Psoas muscle (tissue), 8 donors: ENCODE results near the gene RIPOR3. TPM values are rescaled to one million over a fixed set of nuclear protein-coding genes. Genes with fewer than 3 reads are reported as not detected.
"Not testable (repeated sequence)": the region's sequence is repeated elsewhere in the genome, so short reads cannot be mapped to it uniquely, and the experiment has no call there.

Experiments used
- ATAC-seq, 4 donors: fragments of 200-7000 bp; cut with Tn5 transposase; one replicate each; pipeline ENCODE4 v1.9.1; 2020; ENCODE audit warnings: moderate library complexity in 3 of 4, mild to moderate bottlenecking in 2 of 4
- DNase-seq, 2 donors: peaks; one replicate each; pipeline ENCODE4 v3.0.0-alpha.2; 2020
- H3K27ac ChIP-seq: fragments of 200-600 bp; one replicate; pipeline ENCODE4 v1.8.0; 2022
- H3K27me3 ChIP-seq, 3 donors: fragments of 200-600 bp in 1 of 3; one replicate each; pipeline versions ENCODE4 v1.6.1 to v1.8.0; 2013 to 2022; ENCODE audit warnings: low read length in 2 of 3, mild to moderate bottlenecking in 2 of 3, moderate library complexity in 1 of 3; ENCODE audit not compliant: insufficient read depth in 3 of 3
- H3K36me3 ChIP-seq, 2 donors: fragments of 200-600 bp in 1 of 2; one replicate each; pipeline versions ENCODE4 v1.6.1 to v1.8.0; 2013 to 2022; ENCODE audit warnings: low read depth in 1 of 2, mild to moderate bottlenecking in 1 of 2, moderate library complexity in 1 of 2; ENCODE audit not compliant: insufficient read depth in 1 of 2
- H3K4me1 ChIP-seq: fragments of 200-600 bp; one replicate; pipeline ENCODE4 v1.8.0; 2022
- H3K4me3 ChIP-seq: fragments of 200-600 bp; one replicate; pipeline ENCODE4 v1.8.0; 2022; ENCODE audit warnings: mild to moderate bottlenecking
- H3K9me3 ChIP-seq: fragments of 200-600 bp; one replicate; pipeline ENCODE4 v1.8.0; 2022
- CTCF ChIP-seq: fragments of 200-600 bp; IDR thresholded peaks from one replicate; pipeline ENCODE4 v1.8.0; 2022; ENCODE audit warnings: antibody characterized with exemption
- WGBS, 3 donors: extraction: QIAGEN DNeasy Blood & Tissue Kit; methylation state at CpG; one replicate each; pipeline versions ENCODE4 v1.1.6 to v1.1.7; 2013; 5-methylcytosine and 5-hydroxymethylcytosine counted together
- intact Hi-C, 2 donors: fragments of 100-400 bp; cut with DNase I; formaldehyde crosslinking; loops; one replicate each; pipeline versions ENCODE4 v1.11.0 to v1.14.2; 2022
- polyA plus RNA-seq, 3 donors: library from polyadenylated mRNA; stranded (reverse); fragments of 200-250 nt; gene quantifications; one replicate each; pipeline ENCODE4 v1.2.3, GENCODE V29; 2013
- total RNA-seq, 4 donors: library from RNA; stranded (reverse); fragmentation: NEBNext Ultra II Directional in 2 of 4; extraction: Animal tissue kit (Norgen Biotek cat#: 25700) in 2 of 4; gene quantifications; one replicate each; pipeline versions ENCODE4 v1.2.1 to v1.2.4, GENCODE V29; 2021 to 2023
- donor health status: healthy with polysubstance abuse.
- donor health status: DM: no; HTN: no; CAD: no; lungs with moderate emphysema.
- donor health status: Bipolar disorder and iron deficiency.
- donor health status: healthy.
- donor health status: DM: yes; HTN: yes; CAD: no.
- donor health status: DM: no; HTN: no; CAD: no.
- donor health status: DM: no; HTN: no; CAD: no.
- donor health status: DM: yes; HTN: yes; CAD: no.

Gene RIPOR3
- total and polyA plus RNA-seq, 7 donors: 3.1 to 5.7 (median 5.2) TPM

- intact Hi-C loops: no loop called here
- Histone ChIP-seq H3K4me1 (peaks cover 11% of the 10 kb centered on the region), H3K27me3 (no peaks in the 10 kb centered on the region), H3K9me3 (no peaks in the 10 kb centered on the region), H3K4me3 (no peak overlapping the region), H3K27ac (no peak overlapping the region), H3K36me3 (no peaks in the 10 kb centered on the region)
- no peak for TF ChIP-seq CTCF
- no peak for ATAC-seq
- 87 to 92% (median 89%) methylated on average over 3 of the region's 3 CpGs for WGBS, 3 donors
- DNase-seq: no peak
Measured at GRCh38 chr20:50715694-50716093, 24.4 kb upstream of the RIPOR3 start.

- H3K36me3 ChIP-seq, H3K27ac ChIP-seq, H3K9me3 ChIP-seq, H3K4me3 ChIP-seq, DNase-seq, H3K27me3 ChIP-seq, ATAC-seq: not testable (repeated sequence)
- intact Hi-C loops: loop anchor here in 1 of 2 donors (5.0 kb wide), 1 partner anchor 87 kb away; no protein-coding TSS in a partner anchor
- WGBS, 3 donors: 86 to 93% (median 90%) methylated on average over 12 of the region's 12 CpGs
- H3K4me1 ChIP-seq: peaks cover 11% of the 10 kb centered on the region
Measured at GRCh38 chr20:50714426-50714825, 23.1 kb upstream of the RIPOR3 start.

- H3K27ac ChIP-seq: no peak overlapping the region
- intact Hi-C loops: loop anchor here in 1 of 2 donors (5.0 kb wide), 1 partner anchor 86 kb away; no protein-coding TSS in a partner anchor
- ATAC-seq: peak in 2 of 4 donors; percentile 39 to 40
- WGBS, 3 donors: 48 to 56% (median 53%) methylated on average over 7 of the region's 7 CpGs
- H3K4me3 ChIP-seq: no peak overlapping the region
- no peak for DNase-seq
- no peaks in the 10 kb centered on the region for H3K27me3 ChIP-seq
- no peaks in the 10 kb centered on the region for H3K9me3 ChIP-seq
- no peaks in the 10 kb centered on the region for H3K36me3 ChIP-seq
- H3K4me1 ChIP-seq: peaks cover 8% of the 10 kb centered on the region
- peak; percentile 15 for TF ChIP-seq CTCF
Measured at GRCh38 chr20:50713657-50714101, 22.3 kb upstream of the RIPOR3 start.

GRCh38 chr20:50712771-50713656, 21.7 kb upstream of the RIPOR3 start:
- no peaks in the 10 kb centered on the region for H3K9me3 ChIP-seq
- no peak for TF ChIP-seq CTCF
- intact Hi-C loops: loop anchor here in 1 of 2 donors (5.0 kb wide), 1 partner anchor 86 kb away; no protein-coding TSS in a partner anchor
- WGBS, 3 donors: 89 to 95% (median 93%) methylated on average over 7 of the region's 7 CpGs
- no peak overlapping the region for H3K27ac ChIP-seq
- ATAC-seq (peak in 1 of 4 donors; percentile 6), DNase-seq (no peak)
- H3K4me3 ChIP-seq: no peak overlapping the region
- H3K4me1 ChIP-seq: peaks cover 5% of the 10 kb centered on the region
- H3K36me3 ChIP-seq: no peaks in the 10 kb centered on the region
- H3K27me3 ChIP-seq: no peaks in the 10 kb centered on the region

- TF ChIP-seq CTCF: no peak
- Histone ChIP-seq H3K4me3 (no peak overlapping the region), H3K9me3 (no peaks in the 10 kb centered on the region), H3K27me3 (no peaks in the 10 kb centered on the region), H3K27ac (no peak overlapping the region), H3K36me3 (no peaks in the 10 kb centered on the region), H3K4me1 (no peaks in the 10 kb centered on the region)
- 89 to 91% (median 89%) methylated on average over 13 of the region's 13 CpGs for WGBS, 3 donors
- DNase-seq (no peak), ATAC-seq (no peak)
- intact Hi-C loops: loop anchor here in 1 of 2 donors (5.0 kb wide), 1 partner anchor 84 kb away; no protein-coding TSS in a partner anchor
Measured at GRCh38 chr20:50711113-50711825, 19.9 kb upstream of the RIPOR3 start.
